ENCODE results near the gene OXCT2.

The OXCT2 gene

DNA sequence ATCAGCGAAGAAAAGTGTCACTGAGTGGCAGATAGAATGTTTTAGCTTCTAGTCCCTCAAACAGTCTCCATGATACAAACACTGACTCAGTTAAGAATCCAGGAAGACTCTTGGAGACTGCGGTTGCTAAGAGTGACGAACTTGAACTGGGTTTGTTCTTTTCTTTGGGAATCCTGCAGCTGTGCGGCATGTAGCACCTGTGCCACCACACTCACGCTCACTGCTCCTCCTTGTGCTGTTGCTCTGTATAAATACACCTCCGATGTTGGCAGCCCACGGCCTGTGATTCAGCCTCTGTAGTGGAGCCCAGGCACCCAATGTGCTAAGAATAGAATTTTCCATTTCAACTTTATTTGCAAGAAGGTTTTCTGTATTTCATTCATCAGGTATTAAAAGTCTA, 38.0 kb downstream of the OXCT2 start:
- DNase-seq (ENCODE audit: low read depth) = no peak

DNA sequence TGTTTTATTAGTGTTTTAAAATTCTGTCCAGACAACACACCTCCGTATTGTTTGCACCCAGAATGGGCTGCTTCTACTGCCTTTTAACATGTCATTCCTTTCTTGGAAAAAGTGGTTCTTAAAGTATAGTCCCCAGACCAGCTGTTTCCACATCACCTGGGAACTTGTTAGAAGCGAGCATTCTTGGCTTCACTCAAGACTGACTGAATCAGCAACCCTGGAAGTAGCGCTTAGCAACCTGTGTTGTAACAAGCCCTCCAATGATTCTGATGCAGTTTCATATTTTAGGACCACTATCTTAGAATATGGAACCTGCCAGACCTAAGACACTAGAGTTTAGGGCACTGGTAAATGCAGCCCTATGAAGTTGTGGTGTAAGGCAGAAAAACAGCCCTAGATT, 38.4 kb downstream of the OXCT2 start:
- no peak for DNase-seq (ENCODE audit: low read depth)

- no peak for DNase-seq (ENCODE audit: low read depth)
Measured at GRCh38 chr1:39729842-39730241, 41.3 kb downstream of the OXCT2 start.

DNA sequence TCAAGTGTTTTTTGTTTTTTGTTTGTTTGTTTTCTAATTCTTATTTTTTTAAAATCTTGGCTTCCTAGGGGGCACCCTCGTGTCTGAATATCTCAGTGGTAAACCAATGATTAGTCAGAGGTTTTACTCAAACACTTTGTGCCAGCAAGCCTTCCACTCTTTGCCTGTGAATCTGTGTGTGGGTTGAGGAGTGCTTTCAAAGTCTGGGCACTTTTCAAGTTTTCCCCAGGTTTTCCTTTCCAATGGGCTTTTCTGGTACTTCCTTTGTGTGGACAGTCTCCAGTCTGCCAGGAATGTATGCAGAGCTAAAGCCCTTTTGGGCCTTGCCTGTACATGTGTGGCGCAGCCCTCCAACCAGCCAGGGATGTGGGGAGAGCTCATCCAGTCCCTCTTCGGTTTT, 42.1 kb downstream of the OXCT2 start:
- no peak for DNase-seq (ENCODE audit: low read depth)

- DNase-seq (ENCODE audit: low read depth) = no peak
Measured at GRCh38 chr1:39727932-39728317, 43.2 kb downstream of the OXCT2 start.

- no peak for DNase-seq (ENCODE audit: low read depth)
Measured at GRCh38 chr1:39727221-39727931, 43.8 kb downstream of the OXCT2 start.

GRCh38 chr1:39726600-39726999, 44.5 kb downstream of the OXCT2 start:
- DNase-seq (ENCODE audit: low read depth) = no peak

- no peak for DNase-seq (ENCODE audit: low read depth)
Measured at GRCh38 chr1:39722495-39722894, 48.7 kb downstream of the OXCT2 start.

- DNase-seq (ENCODE audit: low read depth) = no peak
Measured at GRCh38 chr1:39721664-39722063, 49.5 kb downstream of the OXCT2 start.

DNA sequence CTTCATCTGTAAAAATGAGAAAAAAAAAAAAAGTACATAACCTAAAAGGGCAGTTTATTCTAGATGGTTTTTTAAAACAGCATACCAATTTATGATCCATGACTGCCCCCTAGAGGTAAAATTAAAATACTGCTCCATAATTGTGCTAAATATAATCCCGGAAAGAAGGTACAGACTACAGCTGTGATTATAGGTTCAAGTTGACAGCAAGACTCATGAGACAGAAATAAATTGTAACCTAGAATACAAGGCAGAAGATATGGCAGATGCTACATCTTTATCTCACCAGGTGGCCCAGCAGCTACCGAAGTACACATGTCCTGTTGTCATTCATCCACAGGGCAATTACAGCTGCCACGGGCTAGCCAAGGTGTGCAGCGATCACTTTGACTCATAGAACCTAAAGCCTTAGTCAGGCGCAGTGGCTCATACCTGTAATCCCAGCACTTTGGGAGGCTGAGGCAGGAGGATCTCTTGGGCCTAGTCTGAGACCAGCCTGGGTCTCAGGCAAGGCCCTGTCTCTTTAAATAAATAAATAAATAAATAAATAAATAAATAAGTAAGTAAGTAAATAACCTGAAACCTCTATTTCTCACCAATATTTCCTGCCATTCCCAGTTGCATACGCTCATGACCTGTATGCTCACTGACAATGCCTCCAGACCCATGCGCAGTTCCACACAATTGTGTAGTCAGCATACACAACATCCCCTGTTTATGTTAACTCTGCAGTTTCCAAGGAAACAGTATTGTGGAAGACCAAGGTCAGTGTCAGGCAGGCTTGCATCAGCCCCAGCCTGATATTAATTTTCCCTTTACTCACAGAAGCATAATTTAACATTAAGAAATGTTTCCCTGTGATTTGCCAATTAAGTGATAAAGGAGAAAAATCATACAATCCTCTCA, 50.8 kb downstream of the OXCT2 start:
- no peak for DNase-seq (ENCODE audit: low read depth)

Data from stimulated activated CD4-positive, alpha-beta T cell treated with anti-CD3 and anti-CD28 coated beads, Interleukin-2, amount 100 ng/mL, for 4 hours (primary cell).